K562 (cell line): ENCODE results near the gene DNAJB12. TPM values are rescaled to one million over a fixed set of nuclear protein-coding genes. Genes with fewer than 3 reads are reported as not detected.
A peak's percentile ranks its signal among the peaks of the same experiment; 100 is the strongest.

Experiments used
- ARID1B ChIP-seq: fragments of 450-650 bp; IDR thresholded peaks from 2 replicates; pipeline ENCODE4 v1.6.1; 2016; ENCODE audit warnings: antibody characterized with exemption, mild to moderate bottlenecking, inconsistent platforms
- CCNT2 ChIP-seq: IDR thresholded peaks from 2 replicates; pipeline ENCODE4 v1.6.1; 2011; ENCODE audit warnings: borderline replicate concordance, low read depth, mild to moderate bottlenecking, moderate library complexity, mixed read lengths, low read length; ENCODE audit not compliant: insufficient read length; ENCODE audit errors: extremely low read depth
- DIDO1 ChIP-seq: fragments of 450-650 bp; IDR thresholded peaks from 2 replicates; pipeline ENCODE4 v1.6.1; 2016; ENCODE audit warnings: low read depth, missing biosample characterization, missing genetic modification characterization
- DNMT1 ChIP-seq: fragments of 450-650 bp; IDR thresholded peaks from 2 replicates; pipeline ENCODE4 v1.6.1; 2016; ENCODE audit warnings: antibody characterized with exemption, mild to moderate bottlenecking
- E2F3 ChIP-seq: fragments of 250-450 bp; sonication (Bioruptor Pico); IDR thresholded peaks from 2 replicates; pipeline ENCODE4 v1.4.0; 2020; ENCODE audit warnings: mild to moderate bottlenecking
- ETV5 ChIP-seq: sonication (generic); formaldehyde crosslinking; IDR thresholded peaks from 2 replicates; pipeline ENCODE4 v1.4.0; 2020; ENCODE audit warnings: low read depth, mild to moderate bottlenecking, missing genetic modification reagents
- GATA2 ChIP-seq: sonication (generic); formaldehyde crosslinking; IDR thresholded peaks from 2 replicates; pipeline ENCODE4 v1.4.0; 2020; ENCODE audit warnings: mild to moderate bottlenecking, missing genetic modification reagents
- MCM7 ChIP-seq, 2 experiments: fragments of 450-650 bp; IDR thresholded peaks; 2 replicates each; pipeline ENCODE4 v1.6.1; 2016 to 2018
- PHTF2 ChIP-seq: fragments of 250-450 bp; sonication (Bioruptor Pico); IDR thresholded peaks from 2 replicates; pipeline ENCODE4 v1.5.0; 2021; ENCODE audit warnings: mild to moderate bottlenecking
- TCF3 ChIP-seq: sonication (generic); formaldehyde crosslinking; IDR thresholded peaks from 2 replicates; pipeline ENCODE4 v1.4.0; 2020; ENCODE audit warnings: mild to moderate bottlenecking, missing genetic modification reagents
- ZNF121 ChIP-seq: sonication (generic); formaldehyde crosslinking; conservative IDR thresholded peaks from 2 replicates; pipeline ENCODE4 v1.8.0; 2022; ENCODE audit warnings: missing genetic modification reagents
- ZNF224 ChIP-seq: sonication (generic); formaldehyde crosslinking; IDR thresholded peaks from 2 replicates; pipeline ENCODE4 v1.8.0; 2022; ENCODE audit warnings: mild to moderate bottlenecking, missing genetic modification reagents
- ZNF280B ChIP-seq: fragments of 250-450 bp; sonication (Bioruptor Pico); IDR thresholded peaks from 2 replicates; pipeline ENCODE4 v1.5.1; 2021; ENCODE audit warnings: mild to moderate bottlenecking
- ZNF316 ChIP-seq: fragments of 450-650 bp; IDR thresholded peaks from 2 replicates; pipeline ENCODE4 v1.6.1; 2016
- ZNF449 ChIP-seq: fragments of 250-450 bp; sonication (Bioruptor Pico); IDR thresholded peaks from 2 replicates; pipeline ENCODE4 v1.8.0; 2022; ENCODE audit warnings: moderate library complexity, mild to moderate bottlenecking, inconsistent platforms
- polyA plus RNA-seq, 8 experiments: library from polyadenylated mRNA; depleted of rRNA in 4 of 8; stranded (reverse) in 5 of 8; unstranded in 3 of 8; fragments of >200 nt; fragmentation: Nextera tagmentation in 2 of 8; fragmentation: Illumina TruSeq in 1 of 8; extraction: Ambion mirVana in 2 of 8; extraction: Trizol in 1 of 8; gene quantifications; 2 replicates each; pipeline versions ENCODE4 v1.2.1 to v1.2.3, GENCODE V29; 2011 to 2014; ENCODE audit warnings: inconsistent platforms in 1 of 8, missing spikeins in 1 of 8
- total RNA-seq, 7 experiments: library from RNA; depleted of rRNA in 6 of 7; stranded (reverse); fragments of >200 nt in 6 of 7; fragmentation: Illumina TruSeq in 2 of 7; extraction: Trizol in 2 of 7; gene quantifications; 2 replicates each; pipeline versions ENCODE4 v1.2.1 to v1.2.3, GENCODE V29; 2011 to 2021; ENCODE audit warnings: low replicate concordance in 1 of 7
- TF ChIP-seq, protein P1 (sequence below): fragments of 200-800 bp; sonication (Bioruptor generic); IDR thresholded peaks from 2 replicates; pipeline ENCODE4 v1.6.1; 2016; ENCODE audit warnings: missing genetic modification characterization, missing compliant biosample characterization
- TF ChIP-seq, protein P2 (sequence below): fragments of 450-650 bp; IDR thresholded peaks from 2 replicates; pipeline ENCODE4 v1.6.1; 2016; ENCODE audit warnings: mild to moderate bottlenecking

Gene DNAJB12
- total and polyA plus RNA-seq, 9 of the 15 experiments (the other 6 are each of a cell fraction or from before 2014, with no cell fraction given): 3.5 to 31.5 (median 20.3) TPM

GRCh38 chr10:72355214-72355555, 466 bp upstream of the DNAJB12 start (continued):
- TF ChIP-seq, protein P1, sequence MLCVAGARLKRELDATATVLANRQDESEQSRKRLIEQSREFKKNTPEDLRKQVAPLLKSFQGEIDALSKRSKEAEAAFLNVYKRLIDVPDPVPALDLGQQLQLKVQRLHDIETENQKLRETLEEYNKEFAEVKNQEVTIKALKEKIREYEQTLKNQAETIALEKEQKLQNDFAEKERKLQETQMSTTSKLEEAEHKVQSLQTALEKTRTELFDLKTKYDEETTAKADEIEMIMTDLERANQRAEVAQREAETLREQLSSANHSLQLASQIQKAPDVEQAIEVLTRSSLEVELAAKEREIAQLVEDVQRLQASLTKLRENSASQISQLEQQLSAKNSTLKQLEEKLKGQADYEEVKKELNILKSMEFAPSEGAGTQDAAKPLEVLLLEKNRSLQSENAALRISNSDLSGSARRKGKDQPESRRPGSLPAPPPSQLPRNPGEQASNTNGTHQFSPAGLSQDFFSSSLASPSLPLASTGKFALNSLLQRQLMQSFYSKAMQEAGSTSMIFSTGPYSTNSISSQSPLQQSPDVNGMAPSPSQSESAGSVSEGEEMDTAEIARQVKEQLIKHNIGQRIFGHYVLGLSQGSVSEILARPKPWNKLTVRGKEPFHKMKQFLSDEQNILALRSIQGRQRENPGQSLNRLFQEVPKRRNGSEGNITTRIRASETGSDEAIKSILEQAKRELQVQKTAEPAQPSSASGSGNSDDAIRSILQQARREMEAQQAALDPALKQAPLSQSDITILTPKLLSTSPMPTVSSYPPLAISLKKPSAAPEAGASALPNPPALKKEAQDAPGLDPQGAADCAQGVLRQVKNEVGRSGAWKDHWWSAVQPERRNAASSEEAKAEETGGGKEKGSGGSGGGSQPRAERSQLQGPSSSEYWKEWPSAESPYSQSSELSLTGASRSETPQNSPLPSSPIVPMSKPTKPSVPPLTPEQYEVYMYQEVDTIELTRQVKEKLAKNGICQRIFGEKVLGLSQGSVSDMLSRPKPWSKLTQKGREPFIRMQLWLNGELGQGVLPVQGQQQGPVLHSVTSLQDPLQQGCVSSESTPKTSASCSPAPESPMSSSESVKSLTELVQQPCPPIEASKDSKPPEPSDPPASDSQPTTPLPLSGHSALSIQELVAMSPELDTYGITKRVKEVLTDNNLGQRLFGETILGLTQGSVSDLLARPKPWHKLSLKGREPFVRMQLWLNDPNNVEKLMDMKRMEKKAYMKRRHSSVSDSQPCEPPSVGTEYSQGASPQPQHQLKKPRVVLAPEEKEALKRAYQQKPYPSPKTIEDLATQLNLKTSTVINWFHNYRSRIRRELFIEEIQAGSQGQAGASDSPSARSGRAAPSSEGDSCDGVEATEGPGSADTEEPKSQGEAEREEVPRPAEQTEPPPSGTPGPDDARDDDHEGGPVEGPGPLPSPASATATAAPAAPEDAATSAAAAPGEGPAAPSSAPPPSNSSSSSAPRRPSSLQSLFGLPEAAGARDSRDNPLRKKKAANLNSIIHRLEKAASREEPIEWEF (CRISPR knock-in tag): no peak
- no peak for TF ChIP-seq PHTF2
- TF ChIP-seq ZNF280B (CRISPR knock-in tag): no peak
- TF ChIP-seq DIDO1: no peak
- TF ChIP-seq CCNT2: no peak
- no peak for TF ChIP-seq DNMT1
- TF ChIP-seq GATA2 (CRISPR knock-in tag): peak; percentile 47; the same call in 1 of the 2 replicates
- peak; percentile 76 for TF ChIP-seq ZNF316
- TF ChIP-seq MCM7 (IDR thresholded peaks at IDR 0.05): no peak
- TF ChIP-seq ZNF224 (CRISPR knock-in tag): no peak
- no peak for TF ChIP-seq ZNF121
- TF ChIP-seq ARID1B: no peak
- no peak for TF ChIP-seq ZNF449
- TF ChIP-seq, protein P2, sequence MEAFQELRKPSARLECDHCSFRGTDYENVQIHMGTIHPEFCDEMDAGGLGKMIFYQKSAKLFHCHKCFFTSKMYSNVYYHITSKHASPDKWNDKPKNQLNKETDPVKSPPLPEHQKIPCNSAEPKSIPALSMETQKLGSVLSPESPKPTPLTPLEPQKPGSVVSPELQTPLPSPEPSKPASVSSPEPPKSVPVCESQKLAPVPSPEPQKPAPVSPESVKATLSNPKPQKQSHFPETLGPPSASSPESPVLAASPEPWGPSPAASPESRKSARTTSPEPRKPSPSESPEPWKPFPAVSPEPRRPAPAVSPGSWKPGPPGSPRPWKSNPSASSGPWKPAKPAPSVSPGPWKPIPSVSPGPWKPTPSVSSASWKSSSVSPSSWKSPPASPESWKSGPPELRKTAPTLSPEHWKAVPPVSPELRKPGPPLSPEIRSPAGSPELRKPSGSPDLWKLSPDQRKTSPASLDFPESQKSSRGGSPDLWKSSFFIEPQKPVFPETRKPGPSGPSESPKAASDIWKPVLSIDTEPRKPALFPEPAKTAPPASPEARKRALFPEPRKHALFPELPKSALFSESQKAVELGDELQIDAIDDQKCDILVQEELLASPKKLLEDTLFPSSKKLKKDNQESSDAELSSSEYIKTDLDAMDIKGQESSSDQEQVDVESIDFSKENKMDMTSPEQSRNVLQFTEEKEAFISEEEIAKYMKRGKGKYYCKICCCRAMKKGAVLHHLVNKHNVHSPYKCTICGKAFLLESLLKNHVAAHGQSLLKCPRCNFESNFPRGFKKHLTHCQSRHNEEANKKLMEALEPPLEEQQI: no peak
- TF ChIP-seq TCF3 (CRISPR knock-in tag): 0 out of 2 replicates have a peak, but pooled peaks have one; percentile 8
- TF ChIP-seq E2F3 (CRISPR knock-in tag): no peak
- no peak for TF ChIP-seq ETV5 (CRISPR knock-in tag)
